HEK293 (cell line): ENCODE data around the gene UBE2M.
A peak's percentile ranks its signal among the peaks of the same experiment; 100 is the strongest.

Source experiments
- AEBP2 ChIP-seq: fragments of 450-650 bp; formaldehyde crosslinking; IDR thresholded peaks from 2 replicates; pipeline ENCODE4 v1.5.1; 2016; ENCODE audit warnings: missing biosample characterization, missing genetic modification characterization, borderline replicate concordance
- CTCF ChIP-seq: fragments of 450-650 bp; formaldehyde crosslinking; IDR thresholded peaks from 2 replicates; pipeline ENCODE4 v1.5.1; 2016; ENCODE audit warnings: missing biosample characterization, missing genetic modification characterization
- GLI2 ChIP-seq: fragments of 450-650 bp; formaldehyde crosslinking; IDR thresholded peaks from 2 replicates; pipeline ENCODE4; 2017; ENCODE audit warnings: missing biosample characterization, missing genetic modification characterization, low read depth, borderline replicate concordance
- HOXD13 ChIP-seq: sonication (generic); formaldehyde crosslinking; IDR thresholded peaks from 2 replicates; pipeline ENCODE4 v1.8.0; 2022; ENCODE audit warnings: missing genetic modification reagents, borderline replicate concordance
- KLF10 ChIP-seq: fragments of 450-650 bp; IDR thresholded peaks from 2 replicates; pipeline ENCODE4 v1.5.1; 2018; ENCODE audit warnings: missing biosample characterization, mild to moderate bottlenecking, missing genetic modification characterization
- KLF7 ChIP-seq: fragments of 450-650 bp; formaldehyde crosslinking; IDR thresholded peaks from 2 replicates; pipeline ENCODE4 v1.5.1; 2016; ENCODE audit warnings: missing biosample characterization, missing genetic modification characterization, borderline replicate concordance
- KLF8 ChIP-seq: fragments of 450-650 bp; formaldehyde crosslinking; IDR thresholded peaks from 2 replicates; pipeline ENCODE4 v1.5.1; 2016; ENCODE audit warnings: missing biosample characterization, missing genetic modification characterization
- MEIS1 ChIP-seq: sonication (generic); formaldehyde crosslinking; IDR thresholded peaks from 2 replicates; pipeline ENCODE4 v1.8.1; 2022; ENCODE audit warnings: missing genetic modification reagents, mild to moderate bottlenecking, borderline replicate concordance
- MZF1 ChIP-seq: fragments of 450-650 bp; formaldehyde crosslinking; IDR thresholded peaks from 2 replicates; pipeline ENCODE4 v1.5.1; 2017; ENCODE audit warnings: missing biosample characterization, missing genetic modification characterization, borderline replicate concordance
- SCRT1 ChIP-seq: fragments of 450-650 bp; formaldehyde crosslinking; IDR thresholded peaks from 2 replicates; pipeline ENCODE4 v1.5.1; 2016; ENCODE audit warnings: missing biosample characterization, missing genetic modification characterization, borderline replicate concordance
- TCF7L2 ChIP-seq: IDR thresholded peaks from 2 replicates; pipeline ENCODE4 v1.6.1; 2011; ENCODE audit warnings: low read depth, mild to moderate bottlenecking, inconsistent platforms, low read length, moderate library complexity, borderline replicate concordance
- ZBTB48 ChIP-seq: fragments of 450-650 bp; formaldehyde crosslinking; IDR thresholded peaks from 2 replicates; pipeline ENCODE4 v1.5.1; 2016; ENCODE audit warnings: missing biosample characterization, missing genetic modification characterization
- ZBTB6 ChIP-seq: fragments of 450-650 bp; formaldehyde crosslinking; IDR thresholded peaks from 2 replicates; pipeline ENCODE4 v1.5.1; 2017; ENCODE audit warnings: missing biosample characterization, missing genetic modification characterization
- ZEB2 ChIP-seq: fragments of 450-650 bp; formaldehyde crosslinking; IDR thresholded peaks from 2 replicates; pipeline ENCODE4 v1.5.1; 2016; ENCODE audit warnings: missing biosample characterization, missing genetic modification characterization
- ZFHX2 ChIP-seq: fragments of 450-650 bp; formaldehyde crosslinking; conservative IDR thresholded peaks from 2 replicates; pipeline ENCODE4 v1.5.1; 2016; ENCODE audit warnings: missing biosample characterization, missing genetic modification characterization
- ZFP37 ChIP-seq: fragments of 450-650 bp; formaldehyde crosslinking; IDR thresholded peaks from 2 replicates; pipeline ENCODE4 v1.5.1; 2016; ENCODE audit warnings: missing biosample characterization, missing genetic modification characterization
- ZFP41 ChIP-seq: fragments of 450-650 bp; formaldehyde crosslinking; IDR thresholded peaks from 2 replicates; pipeline ENCODE4 v1.5.1; 2016; ENCODE audit warnings: missing biosample characterization, missing genetic modification characterization, borderline replicate concordance
- ZNF138 ChIP-seq: fragments of 450-650 bp; formaldehyde crosslinking; IDR thresholded peaks from 2 replicates; pipeline ENCODE4 v1.5.1; 2016; ENCODE audit warnings: missing biosample characterization, missing genetic modification characterization, borderline replicate concordance
- ZNF140 ChIP-seq: fragments of 450-650 bp; formaldehyde crosslinking; IDR thresholded peaks from 2 replicates; pipeline ENCODE4 v1.5.1; 2016; ENCODE audit warnings: missing biosample characterization, missing genetic modification characterization
- ZNF148 ChIP-seq: fragments of 450-650 bp; formaldehyde crosslinking; IDR thresholded peaks from 2 replicates; pipeline ENCODE4 v1.5.0; 2017; ENCODE audit warnings: missing biosample characterization, missing genetic modification characterization, borderline replicate concordance
- ZNF157 ChIP-seq: fragments of 450-650 bp; formaldehyde crosslinking; IDR thresholded peaks from 2 replicates; pipeline ENCODE4 v1.5.1; 2016; ENCODE audit warnings: missing biosample characterization, missing genetic modification characterization
- ZNF175 ChIP-seq: fragments of 450-650 bp; formaldehyde crosslinking; IDR thresholded peaks from 2 replicates; pipeline ENCODE4 v1.5.1; 2016; ENCODE audit warnings: missing biosample characterization, missing genetic modification characterization
- ZNF18 ChIP-seq: fragments of 450-650 bp; formaldehyde crosslinking; IDR thresholded peaks from 2 replicates; pipeline ENCODE4 v1.5.1; 2016; ENCODE audit warnings: missing biosample characterization, missing genetic modification characterization
- ZNF184 ChIP-seq: fragments of 450-650 bp; IDR thresholded peaks from 2 replicates; pipeline ENCODE4 v1.5.1; 2018; ENCODE audit warnings: missing biosample characterization, mild to moderate bottlenecking, missing genetic modification characterization
- ZNF248 ChIP-seq: fragments of 450-650 bp; formaldehyde crosslinking; IDR thresholded peaks from 2 replicates; pipeline ENCODE4 v1.5.1; 2017; ENCODE audit warnings: missing biosample characterization, missing genetic modification characterization
- ZNF449 ChIP-seq: fragments of 450-650 bp; formaldehyde crosslinking; IDR thresholded peaks from 2 replicates; pipeline ENCODE4 v1.5.1; 2017; ENCODE audit warnings: missing biosample characterization, mild to moderate bottlenecking, missing genetic modification characterization, moderate library complexity
- ZNF548 ChIP-seq: fragments of 450-650 bp; formaldehyde crosslinking; IDR thresholded peaks from 2 replicates; pipeline ENCODE4 v1.5.1; 2016; ENCODE audit warnings: missing biosample characterization, missing genetic modification characterization
- ZNF610 ChIP-seq: fragments of 450-650 bp; formaldehyde crosslinking; IDR thresholded peaks from 2 replicates; pipeline ENCODE4 v1.5.1; 2016; ENCODE audit warnings: missing biosample characterization, missing genetic modification characterization, borderline replicate concordance
- ZNF664 ChIP-seq: fragments of 450-650 bp; formaldehyde crosslinking; IDR thresholded peaks from 2 replicates; pipeline ENCODE4 v1.5.1; 2016; ENCODE audit warnings: missing biosample characterization, missing genetic modification characterization
- ZSCAN23 ChIP-seq: fragments of 450-650 bp; formaldehyde crosslinking; IDR thresholded peaks from 2 replicates; pipeline ENCODE4 v1.5.1; 2016; ENCODE audit warnings: missing biosample characterization, missing genetic modification characterization

Gene UBE2M

GRCh38 chr19:58572818-58573657, 14.6 kb upstream of the UBE2M start, which contains the start of gene MZF1 (continued):
- TF ChIP-seq ZEB2 (tag by site-specific recombination) (peak; percentile 90), AEBP2 (tag by site-specific recombination) (no peak), SCRT1 (no peak), KLF7 (tag by site-specific recombination) (peak; percentile 72; the same call in 1 of the 2 replicates), KLF10 (tag by site-specific recombination) (no peak; the same call in 1 of the 2 replicates), KLF8 (tag by site-specific recombination) (peak; percentile 93), ZNF449 (tag by site-specific recombination) (no peak), ZNF610 (tag by site-specific recombination) (peak; percentile 88; the same call in 1 of the 2 replicates), ZSCAN23 (0 out of 2 replicates have a peak, but pooled peaks have one; percentile 25), ZNF175 (tag by site-specific recombination) (no peak), ZNF140 (tag by site-specific recombination) (no peak), ZNF157 (no peak), ZNF664 (tag by site-specific recombination) (no peak), GLI2 (tag by site-specific recombination) (no peak), HOXD13 (CRISPR knock-in tag) (no peak), CTCF (peak; percentile 97), ZNF184 (tag by site-specific recombination) (no peak), ZBTB48 (peak; percentile 36; the same call in 1 of the 2 replicates), ZFHX2 (tag by site-specific recombination) (peak; percentile 72), ZFP37 (tag by site-specific recombination) (peak; percentile 57; the same call in 1 of the 2 replicates), ZNF548 (tag by site-specific recombination) (no peak), ZNF148 (tag by site-specific recombination) (no peak), ZNF138 (no peak), ZBTB6 (tag by site-specific recombination) (peak; percentile 96), ZNF248 (no peak), ZNF18 (no peak), MEIS1 (CRISPR knock-in tag) (no peak), TCF7L2 (no peak), MZF1 (tag by site-specific recombination) (peak; percentile 59; the same call in 1 of the 2 replicates), ZFP41 (tag by site-specific recombination) (no peak)
